NCI-H128 (cell line): ENCODE data around the gene ERBB2.
"Not testable (repeated sequence)": the region's sequence is repeated elsewhere in the genome, so short reads cannot be mapped to it uniquely, and the experiment has no call there.

Source experiments
- DNase-seq: peaks from one replicate; lab custom pipeline; 2025; ENCODE audit not compliant: unreplicated experiment; lab: John Stamatoyannopoulos, UW

The ERBB2 gene

DNA sequence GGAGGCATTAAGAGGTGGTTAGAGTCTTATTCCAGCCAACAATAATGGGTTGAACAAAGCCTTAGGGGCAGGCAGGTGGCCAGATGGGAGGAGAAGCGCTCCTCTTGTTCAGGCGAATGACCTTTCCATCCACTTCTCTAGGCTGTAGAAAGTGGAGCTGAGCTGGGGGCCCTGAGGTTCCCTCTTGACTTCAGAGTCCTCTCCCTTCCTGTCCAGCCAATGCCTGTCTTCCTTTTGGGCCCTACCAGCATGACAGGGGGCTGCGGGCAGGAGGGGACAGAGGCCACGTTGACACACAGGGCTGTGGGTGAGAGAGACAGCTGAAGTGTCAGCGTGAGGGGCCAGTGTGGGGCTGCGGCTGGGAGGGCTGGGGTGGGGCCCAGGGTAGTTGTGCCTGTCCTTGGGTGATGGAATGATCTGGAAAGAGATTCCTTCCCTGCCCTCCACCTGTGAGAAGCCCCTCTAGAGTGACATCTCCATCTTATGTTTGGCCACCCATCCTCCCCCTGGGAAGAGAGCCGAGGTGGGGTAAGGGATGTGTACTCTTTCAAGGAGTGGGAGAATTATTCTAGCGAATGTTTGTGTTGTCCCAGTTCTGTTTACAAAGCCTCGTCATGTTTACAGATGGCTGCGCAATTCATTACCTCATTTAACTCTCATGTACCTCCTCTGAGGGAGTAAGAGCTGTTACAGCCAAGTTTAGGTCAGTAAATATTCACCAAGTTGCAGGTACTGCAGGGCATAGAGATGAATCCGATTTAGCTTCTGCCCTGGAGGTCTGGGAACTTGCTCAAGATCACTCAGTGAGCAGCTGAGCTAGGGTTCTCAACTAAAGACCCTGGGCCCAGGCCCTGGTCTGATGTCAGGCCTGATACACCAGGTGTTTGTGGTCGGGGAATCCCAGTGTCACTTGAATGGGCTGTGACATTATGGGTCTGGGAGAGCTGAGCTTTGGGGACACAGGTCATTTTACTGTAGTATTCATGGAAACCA is 3.3 kb downstream of the ERBB2 start:
- DNase-seq = no peak

DNA sequence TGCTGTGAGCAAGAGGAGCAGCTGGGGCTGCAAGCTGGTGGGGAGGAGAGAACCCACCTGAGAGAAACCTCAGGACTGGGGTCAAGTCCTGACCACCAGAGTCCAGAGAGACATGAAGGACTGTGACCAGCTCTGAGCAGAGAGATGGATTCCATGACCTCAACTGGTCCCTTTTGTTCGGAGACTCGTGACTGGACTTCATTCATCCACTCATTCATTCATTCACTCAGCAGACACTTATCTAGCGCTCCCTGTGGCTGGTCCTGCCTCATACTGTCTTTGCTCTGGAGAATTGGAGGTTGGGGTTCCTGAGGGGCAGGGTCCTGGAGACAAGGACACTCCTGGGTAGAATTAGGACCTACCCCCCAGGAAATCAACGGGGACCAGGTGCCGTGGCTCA is 4.0 kb downstream of the ERBB2 start:
- no peak for DNase-seq

DNA sequence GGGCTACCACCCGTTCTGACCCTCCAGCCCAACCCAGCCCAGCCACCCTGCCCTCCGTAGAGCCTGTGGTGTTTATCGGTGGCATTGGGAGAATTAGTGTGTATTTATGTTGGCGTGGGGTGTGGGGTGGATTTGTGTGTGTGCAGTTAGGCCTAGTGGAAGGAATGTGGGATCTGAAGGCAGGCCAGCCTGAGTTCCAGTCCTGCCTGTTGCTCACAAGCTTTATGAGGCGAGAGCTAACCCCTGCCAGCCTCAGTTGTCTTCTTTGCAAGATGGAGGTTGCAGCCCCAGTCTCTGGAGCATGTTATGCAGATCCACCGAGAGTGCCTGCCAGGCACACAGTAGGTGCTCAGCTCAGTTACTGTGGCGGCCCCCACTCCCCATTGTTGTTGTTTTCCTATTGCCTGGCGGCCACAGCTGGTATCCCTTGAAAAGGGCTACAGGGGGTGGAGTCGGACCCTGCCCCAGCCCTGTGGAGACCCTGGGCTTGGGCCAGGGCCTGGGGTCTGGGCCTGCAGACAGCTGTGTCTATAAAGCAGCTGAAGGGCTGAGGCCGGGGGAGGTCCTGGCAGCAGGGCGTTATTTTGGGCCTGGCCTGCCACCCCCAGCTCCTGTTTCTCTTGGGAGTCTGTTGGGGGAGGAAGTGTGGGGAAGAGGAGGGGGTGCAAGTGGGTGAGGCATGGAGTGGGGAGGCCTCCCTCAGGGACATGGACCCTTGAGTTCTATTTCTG is 5.1 kb downstream of the ERBB2 start:
- no peak for DNase-seq

DNA sequence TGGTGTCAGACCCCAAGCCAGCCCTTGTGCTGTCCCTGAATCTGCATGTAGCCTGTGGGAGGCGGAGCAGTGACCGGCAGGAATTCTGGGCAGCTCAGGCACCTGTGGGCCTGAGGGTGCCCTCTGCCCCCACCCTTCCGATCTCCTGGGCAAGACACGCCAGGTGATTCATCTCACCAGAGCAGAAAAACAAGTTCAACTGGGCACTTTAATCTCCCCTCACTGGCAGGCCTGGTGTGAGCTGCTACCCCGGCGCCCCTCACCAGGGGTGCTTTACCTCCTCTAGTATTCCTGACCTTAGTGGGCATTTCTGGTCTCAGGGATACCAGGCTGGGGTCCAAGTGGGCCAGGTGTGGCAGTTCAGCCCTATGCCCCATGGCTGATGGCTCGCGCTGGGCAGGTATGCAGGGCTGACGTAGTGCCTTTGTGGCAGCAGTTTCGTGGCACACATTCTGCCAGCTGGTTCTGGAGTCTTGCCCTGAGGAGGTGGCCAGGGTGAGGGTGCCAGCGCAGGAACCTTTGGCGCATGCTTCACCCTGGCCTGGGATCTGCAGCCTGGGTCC is 6.0 kb downstream of the ERBB2 start:
- DNase-seq = no peak

DNA sequence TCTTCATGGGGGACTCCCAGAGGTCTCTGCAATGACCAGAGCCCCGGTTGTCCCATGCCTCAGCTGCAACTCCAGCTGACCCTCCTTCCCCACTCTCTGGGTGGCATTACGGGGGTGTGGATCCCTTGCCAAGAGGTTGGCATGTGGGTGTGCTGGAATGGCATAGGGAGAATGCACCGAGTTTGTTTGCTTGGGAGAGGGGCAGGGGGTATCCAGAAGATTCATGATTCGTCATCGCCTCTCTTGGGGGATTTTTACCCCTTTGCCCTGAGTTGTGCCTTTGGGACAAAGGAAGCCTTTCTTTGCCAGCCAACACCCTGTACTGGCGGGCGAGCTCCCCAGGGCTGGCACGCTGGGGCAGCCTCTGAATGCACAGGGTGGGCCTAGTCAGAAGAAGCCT is 6.5 kb downstream of the ERBB2 start:
- DNase-seq = no peak

- DNase-seq = no peak
Observed at GRCh38 chr17:39706921-39707337, 7.1 kb downstream of the ERBB2 start.

- DNase-seq = no peak
Observed at GRCh38 chr17:39709319-39709997, 9.6 kb downstream of the ERBB2 start.

- no peak for DNase-seq
Observed at GRCh38 chr17:39709998-39710964, 10.4 kb downstream of the ERBB2 start.

- not testable (repeated sequence) for DNase-seq
Observed at GRCh38 chr17:39711071-39711470, 11.2 kb downstream of the ERBB2 start.

DNA sequence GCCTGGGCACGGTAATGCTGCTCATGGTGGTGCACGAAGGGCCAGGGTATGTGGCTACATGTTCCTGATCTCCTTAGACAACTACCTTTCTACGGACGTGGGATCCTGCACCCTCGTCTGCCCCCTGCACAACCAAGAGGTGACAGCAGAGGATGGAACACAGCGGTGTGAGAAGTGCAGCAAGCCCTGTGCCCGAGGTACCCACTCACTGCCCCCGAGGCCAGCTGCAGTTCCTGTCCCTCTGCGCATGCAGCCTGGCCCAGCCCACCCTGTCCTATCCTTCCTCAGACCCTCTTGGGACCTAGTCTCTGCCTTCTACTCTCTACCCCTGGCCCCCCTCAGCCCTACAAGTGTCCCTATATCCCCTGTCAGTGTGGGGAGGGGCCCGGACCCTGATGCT is 12.0 kb downstream of the ERBB2 start:
- DNase-seq = no peak

GRCh38 chr17:39714234-39714633 is 14.4 kb downstream of the ERBB2 start:
- DNase-seq = no peak

GRCh38 chr17:39715375-39716072 is 15.7 kb downstream of the ERBB2 start:
- DNase-seq = no peak

DNA sequence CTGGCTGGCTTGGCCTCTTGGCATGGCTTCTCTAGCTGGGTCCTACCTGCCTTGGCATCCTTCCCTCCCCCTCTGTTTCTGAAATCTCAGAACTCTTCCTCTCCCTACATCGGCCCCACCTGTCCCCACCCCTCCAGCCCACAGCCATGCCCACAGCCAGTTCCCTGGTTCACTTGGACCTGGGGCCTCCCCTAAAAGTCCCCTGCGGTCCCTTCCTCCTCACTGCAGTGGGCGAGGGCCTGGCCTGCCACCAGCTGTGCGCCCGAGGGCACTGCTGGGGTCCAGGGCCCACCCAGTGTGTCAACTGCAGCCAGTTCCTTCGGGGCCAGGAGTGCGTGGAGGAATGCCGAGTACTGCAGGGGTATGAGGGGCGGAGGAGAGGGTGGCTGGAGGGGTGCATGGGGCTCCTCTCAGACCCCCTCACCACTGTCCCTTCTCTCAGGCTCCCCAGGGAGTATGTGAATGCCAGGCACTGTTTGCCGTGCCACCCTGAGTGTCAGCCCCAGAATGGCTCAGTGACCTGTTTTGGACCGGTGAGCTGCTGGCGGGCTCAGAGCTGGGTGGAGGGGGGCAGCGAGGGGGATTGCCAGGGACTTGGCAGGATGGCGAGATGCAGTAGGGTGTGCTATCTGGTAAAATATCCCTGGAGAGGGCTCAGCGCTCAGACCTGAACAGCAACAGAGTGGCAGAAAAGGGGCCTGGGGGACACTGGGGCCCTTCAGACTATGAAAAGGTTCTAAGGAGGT is 16.4 kb downstream of the ERBB2 start:
- DNase-seq = no peak

DNA sequence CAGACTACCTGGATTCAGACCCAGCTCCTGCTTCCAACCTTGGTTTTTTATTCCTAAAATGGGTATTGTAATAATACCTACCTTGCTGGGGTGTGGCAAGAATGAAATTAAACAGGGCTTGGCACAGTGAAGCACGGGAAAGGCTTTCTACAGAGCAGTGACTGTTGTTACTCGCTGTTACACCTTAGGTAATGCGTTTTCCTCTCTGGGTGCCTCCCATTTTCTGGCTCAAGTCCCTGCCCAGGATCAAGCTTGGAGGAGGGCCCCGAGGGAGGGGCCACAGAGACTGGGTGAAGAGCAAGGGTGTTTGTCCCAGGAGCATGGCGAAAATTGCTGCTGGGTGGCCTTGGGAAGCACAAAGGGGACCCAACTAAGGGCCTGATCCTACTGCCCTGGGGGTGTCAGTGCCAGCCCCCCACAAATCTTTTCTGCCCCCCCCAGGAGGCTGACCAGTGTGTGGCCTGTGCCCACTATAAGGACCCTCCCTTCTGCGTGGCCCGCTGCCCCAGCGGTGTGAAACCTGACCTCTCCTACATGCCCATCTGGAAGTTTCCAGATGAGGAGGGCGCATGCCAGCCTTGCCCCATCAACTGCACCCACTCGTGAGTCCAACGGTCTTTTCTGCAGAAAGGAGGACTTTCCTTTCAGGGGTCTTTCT is 17.1 kb downstream of the ERBB2 start:
- no peak for DNase-seq

- no peak for DNase-seq
Observed at GRCh38 chr17:39717660-39718059, 17.8 kb downstream of the ERBB2 start.

DNA sequence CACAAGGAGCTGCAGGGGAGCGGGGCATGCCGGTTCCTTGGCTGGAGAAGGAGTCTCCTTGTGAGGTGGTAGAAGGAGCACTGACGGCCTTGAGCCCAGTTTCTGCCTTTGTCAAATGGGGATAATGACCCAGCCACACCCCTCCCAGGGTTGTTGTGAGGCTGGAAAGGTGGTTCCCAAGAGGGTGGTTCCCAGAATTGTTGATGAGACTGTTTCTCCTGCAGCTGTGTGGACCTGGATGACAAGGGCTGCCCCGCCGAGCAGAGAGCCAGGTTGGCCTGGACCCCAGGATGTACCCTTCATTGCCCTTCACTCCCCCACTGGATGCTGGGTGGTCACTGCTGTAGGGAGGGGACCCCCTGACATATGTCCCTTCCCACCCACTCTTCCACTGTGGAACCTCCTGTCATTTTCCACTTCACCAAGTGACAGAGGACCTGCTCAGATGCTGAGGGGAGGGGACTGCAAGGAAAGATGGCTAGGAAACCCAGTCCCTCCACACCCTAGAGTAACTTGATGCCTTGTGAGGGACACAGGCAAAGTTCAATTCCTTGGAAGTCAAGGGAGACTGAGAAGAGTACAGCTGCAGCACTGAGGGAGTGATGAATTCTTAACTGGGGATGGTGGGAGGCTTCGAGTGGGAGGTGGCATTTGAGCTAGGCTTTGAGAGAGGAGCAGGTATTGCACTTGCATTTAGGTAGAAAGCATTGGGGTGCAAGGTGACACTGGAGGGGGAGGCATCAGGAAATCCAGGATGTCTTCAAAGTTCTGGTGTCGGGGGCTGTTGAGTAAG is 19.9 kb downstream of the ERBB2 start:
- DNase-seq = no peak

- no peak for DNase-seq
Observed at GRCh38 chr17:39722104-39722503, 22.2 kb downstream of the ERBB2 start.
